ENCODE data around the gene CHRNA5.
"Not testable (repeated sequence)": the region's sequence is repeated elsewhere in the genome, so short reads cannot be mapped to it uniquely, and the experiment has no call there.

CHRNA5 gene

GRCh38 chr15:78565951-78566774, 843 bp downstream of the CHRNA5 start:
- DNase-seq, result no peak

GRCh38 chr15:78567531-78567930, 2.2 kb downstream of the CHRNA5 start:
- DNase-seq, result no peak

- DNase-seq, result no peak
Measured at GRCh38 chr15:78570710-78571109, 5.4 kb downstream of the CHRNA5 start.

- DNase-seq, result no peak
Measured at GRCh38 chr15:78571382-78571781, 6.1 kb downstream of the CHRNA5 start.

- no peak for DNase-seq
Measured at GRCh38 chr15:78573416-78573815, 8.1 kb downstream of the CHRNA5 start.

GRCh38 chr15:78574944-78575343, 9.6 kb downstream of the CHRNA5 start:
- DNase-seq, result no peak

- no peak for DNase-seq
Measured at GRCh38 chr15:78597583-78597982, 32.3 kb downstream of the CHRNA5 start.

- no peak for DNase-seq
Measured at GRCh38 chr15:78598348-78598747, 33.0 kb downstream of the CHRNA5 start.

- DNase-seq, result no peak
Measured at GRCh38 chr15:78599189-78599588, 33.9 kb downstream of the CHRNA5 start.

GRCh38 chr15:78603467-78603866, 38.1 kb downstream of the CHRNA5 start:
- no peak for DNase-seq

- no peak for DNase-seq
Measured at GRCh38 chr15:78604420-78604819, 39.1 kb downstream of the CHRNA5 start.

GRCh38 chr15:78605201-78605600, 39.9 kb downstream of the CHRNA5 start:
- DNase-seq, result no peak

- DNase-seq, result no peak
Measured at GRCh38 chr15:78605680-78606079, 40.4 kb downstream of the CHRNA5 start.

- not testable (repeated sequence) for DNase-seq
Measured at GRCh38 chr15:78609551-78609950, 44.2 kb downstream of the CHRNA5 start.

GRCh38 chr15:78614021-78614420, 48.7 kb downstream of the CHRNA5 start:
- no peak for DNase-seq

- DNase-seq, result no peak
Measured at GRCh38 chr15:78615151-78615589, 49.9 kb downstream of the CHRNA5 start.

GRCh38 chr15:78616506-78616905, 51.2 kb downstream of the CHRNA5 start:
- no peak for DNase-seq

GRCh38 chr15:78617076-78617475, 51.8 kb downstream of the CHRNA5 start:
- DNase-seq, result no peak

GRCh38 chr15:78617516-78617915, 52.2 kb downstream of the CHRNA5 start:
- no peak for DNase-seq

GRCh38 chr15:78618064-78618463, 52.7 kb downstream of the CHRNA5 start:
- no peak for DNase-seq

GRCh38 chr15:78618490-78618934, 53.2 kb downstream of the CHRNA5 start:
- DNase-seq, result peak; percentile 73

GRCh38 chr15:78619022-78619950, 54.0 kb downstream of the CHRNA5 start:
- DNase-seq, result no peak

- DNase-seq, result no peak
Measured at GRCh38 chr15:78620021-78620526, 54.8 kb downstream of the CHRNA5 start.
